PC-3 (cell line): ENCODE measurements around the gene GALNT2. TPM values are rescaled to one million over a fixed set of nuclear protein-coding genes. Genes with fewer than 3 reads are reported as not detected.

Source experiments
- ATAC-seq: fragments of 200-7000 bp; cut with Tn5 transposase; 2 replicates; pipeline ENCODE4 v1.9.1; 2020; ENCODE audit warnings: mild to moderate bottlenecking, moderate library complexity
- BruUV-seq: library from RNA; stranded (reverse); fragments of 400-500 nt; replicated peaks from 2 replicates; lab custom pipeline; 2021; lab: Mats Ljungman, UMichigan
- CTCF ChIA-PET: fragments of 300-600 bp; sonication (Branson Sonifier 250); formaldehyde crosslinking; loops from one replicate; lab custom pipeline; 2022; ENCODE audit warnings: antibody characterized with exemption; lab: Charles Lee
- POLR2A ChIA-PET: fragments of 300-600 bp; sonication (Branson Sonifier 250); formaldehyde crosslinking; loops from one replicate; lab custom pipeline; 2022; ENCODE audit warnings: antibody characterized with exemption; ENCODE audit not compliant: unreplicated experiment; lab: Charles Lee
- DNase-seq: peaks from one replicate; pipeline ENCODE4 v3.0.0-alpha.2; 2015
- H2AFZ ChIP-seq: fragments of 300-600 bp; sonication (generic); 2 replicates; pipeline ENCODE4 v1.6.0; 2016; ENCODE audit warnings: antibody characterized with exemption, low read length
- H3F3A ChIP-seq: fragments of 300-600 bp; sonication (generic); one replicate; pipeline ENCODE4 v1.6.0; 2017; ENCODE audit warnings: antibody characterized with exemption, low read length, control low read depth, mild to moderate bottlenecking; ENCODE audit not compliant: unreplicated experiment
- H3K27ac ChIP-seq: fragments of 300-600 bp; sonication (generic); 2 replicates; pipeline ENCODE4 v1.5.1; 2016; ENCODE audit warnings: mild to moderate bottlenecking, low read length
- H3K27me3 ChIP-seq: fragments of 300-600 bp; sonication (generic); 2 replicates; pipeline ENCODE4 v1.6.1; 2016; ENCODE audit warnings: low read length, mixed read lengths
- H3K36me3 ChIP-seq: fragments of 300-600 bp; sonication (generic); 2 replicates; pipeline ENCODE4 v1.6.1; 2016; ENCODE audit warnings: low read depth, mixed run types, low read length, mixed read lengths
- H3K4me1 ChIP-seq: fragments of 300-600 bp; sonication (generic); 2 replicates; pipeline ENCODE4 v1.5.1; 2016; ENCODE audit warnings: low read length; ENCODE audit not compliant: insufficient read depth
- H3K4me2 ChIP-seq: fragments of 300-600 bp; sonication (generic); 2 replicates; pipeline ENCODE4 v1.6.0; 2016; ENCODE audit warnings: low read length
- H3K4me3 ChIP-seq: fragments of 300-600 bp; sonication (generic); 2 replicates; pipeline ENCODE4 v1.5.1; 2016; ENCODE audit warnings: mild to moderate bottlenecking, low read length, mixed read lengths
- H3K79me2 ChIP-seq: fragments of 300-600 bp; sonication (generic); 2 replicates; pipeline ENCODE4 v1.6.1; 2017; ENCODE audit warnings: low read length, mixed read lengths
- H3K9ac ChIP-seq: fragments of 300-600 bp; sonication (generic); 2 replicates; pipeline ENCODE4 v1.6.0; 2016; ENCODE audit warnings: mild to moderate bottlenecking, low read length
- H3K9me2 ChIP-seq: fragments of 300-600 bp; sonication (generic); replicated peaks from 2 replicates; pipeline ENCODE4 v1.6.1; 2016; ENCODE audit warnings: mixed run types, low read length, mixed read lengths
- H3K9me3 ChIP-seq: fragments of 300-600 bp; sonication (generic); 2 replicates; pipeline ENCODE4 v1.6.1; 2016; ENCODE audit warnings: low read length, mixed read lengths
- H4K20me1 ChIP-seq: fragments of 300-600 bp; sonication (generic); 2 replicates; pipeline ENCODE4 v1.6.1; 2016; ENCODE audit warnings: low read length, mixed read lengths
- EZH2 ChIP-seq: fragments of 300-600 bp; sonication (generic); IDR thresholded peaks from one replicate; pipeline ENCODE4 v1.6.1; 2017; ENCODE audit warnings: antibody characterized with exemption, mild to moderate bottlenecking, low read length; ENCODE audit not compliant: unreplicated experiment
- EZH2phosphoT487 ChIP-seq: fragments of 300-600 bp; sonication (generic); IDR thresholded peaks from 2 replicates; pipeline ENCODE4 v1.6.1; 2018; ENCODE audit warnings: mild to moderate bottlenecking, antibody characterized with exemption, low read length, borderline replicate concordance
- intact Hi-C: fragments of 100-400 bp; cut with micrococcal nuclease; formaldehyde crosslinking; loops from 2 replicates; pipeline ENCODE4 v1.9.0; 2023
- total RNA-seq: library from RNA; depleted of rRNA; stranded (reverse); fragments of >200 nt; gene quantifications from 2 replicates; pipeline ENCODE4 v1.2.3, GENCODE V29; 2014
- TF ChIP-seq, protein P1 (sequence below): fragments of 300-600 bp; sonication (generic); conservative IDR thresholded peaks from 2 replicates; pipeline ENCODE4 v1.5.1; 2017; ENCODE audit warnings: antibody characterized with exemption, low read depth, mild to moderate bottlenecking, low read length

GALNT2 gene
- total RNA-seq, 1 experiment from 2014 or later = 182 TPM

DNA sequence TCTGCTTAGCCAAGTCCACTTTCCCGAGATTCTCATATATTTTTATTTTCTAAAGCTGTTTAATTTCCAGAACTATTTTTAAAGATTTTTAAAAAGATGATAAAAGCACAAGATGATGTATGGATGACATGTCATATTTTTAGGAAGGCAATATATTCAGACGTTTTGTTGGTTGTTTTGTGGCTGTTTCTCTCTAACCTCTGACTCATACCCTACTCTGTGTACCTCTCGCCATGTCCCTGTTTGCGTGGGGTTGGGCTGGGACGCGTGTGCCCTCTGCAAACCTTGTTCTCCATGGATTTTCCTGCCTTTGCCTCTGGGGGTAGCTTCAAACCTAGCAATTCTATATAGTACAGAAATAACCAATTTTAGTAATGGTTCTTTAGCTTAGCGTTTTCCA is 132.0 kb downstream of the GALNT2 start:
- H3K36me3 ChIP-seq = peaks cover 11% of the 10 kb centered on the region; the same call in 1 of the 2 replicates
- no peak overlapping the region for H3K4me3 ChIP-seq
- no peak overlapping the region for H3K4me2 ChIP-seq
- no peaks in the 10 kb centered on the region for H3K9me3 ChIP-seq
- peaks cover 43% of the 10 kb centered on the region for H3K79me2 ChIP-seq
- no peak overlapping the region for H3K27ac ChIP-seq
- H3K27me3 ChIP-seq = no peaks in the 10 kb centered on the region
- DNase-seq (no peak), ATAC-seq (peak; percentile 53)
- TF ChIP-seq, protein P1, sequence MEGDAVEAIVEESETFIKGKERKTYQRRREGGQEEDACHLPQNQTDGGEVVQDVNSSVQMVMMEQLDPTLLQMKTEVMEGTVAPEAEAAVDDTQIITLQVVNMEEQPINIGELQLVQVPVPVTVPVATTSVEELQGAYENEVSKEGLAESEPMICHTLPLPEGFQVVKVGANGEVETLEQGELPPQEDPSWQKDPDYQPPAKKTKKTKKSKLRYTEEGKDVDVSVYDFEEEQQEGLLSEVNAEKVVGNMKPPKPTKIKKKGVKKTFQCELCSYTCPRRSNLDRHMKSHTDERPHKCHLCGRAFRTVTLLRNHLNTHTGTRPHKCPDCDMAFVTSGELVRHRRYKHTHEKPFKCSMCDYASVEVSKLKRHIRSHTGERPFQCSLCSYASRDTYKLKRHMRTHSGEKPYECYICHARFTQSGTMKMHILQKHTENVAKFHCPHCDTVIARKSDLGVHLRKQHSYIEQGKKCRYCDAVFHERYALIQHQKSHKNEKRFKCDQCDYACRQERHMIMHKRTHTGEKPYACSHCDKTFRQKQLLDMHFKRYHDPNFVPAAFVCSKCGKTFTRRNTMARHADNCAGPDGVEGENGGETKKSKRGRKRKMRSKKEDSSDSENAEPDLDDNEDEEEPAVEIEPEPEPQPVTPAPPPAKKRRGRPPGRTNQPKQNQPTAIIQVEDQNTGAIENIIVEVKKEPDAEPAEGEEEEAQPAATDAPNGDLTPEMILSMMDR = no peak
- TF ChIP-seq EZH2phosphoT487 = no peak
- TF ChIP-seq EZH2 = no peak
- no TSS peak for BruUV-seq
- intact Hi-C loops = no loop called here
- H3F3A ChIP-seq = no peaks in the 10 kb centered on the region
- H4K20me1 ChIP-seq = 0 out of 2 replicates have a peak, but pooled peaks cover 4% of the 10 kb centered on the region
- H2AFZ ChIP-seq = no peak overlapping the region
- H3K4me1 ChIP-seq = no peaks in the 10 kb centered on the region
- no peak overlapping the region for H3K9ac ChIP-seq
- H3K9me2 ChIP-seq = no peaks in the 10 kb centered on the region
- ChIA-PET POLR2A (interaction anchor here (0.6 kb wide), 1 partner anchor 89 kb away, joined by 8 read pairs; no protein-coding TSS in a partner anchor), CTCF (no interaction called here)

DNA sequence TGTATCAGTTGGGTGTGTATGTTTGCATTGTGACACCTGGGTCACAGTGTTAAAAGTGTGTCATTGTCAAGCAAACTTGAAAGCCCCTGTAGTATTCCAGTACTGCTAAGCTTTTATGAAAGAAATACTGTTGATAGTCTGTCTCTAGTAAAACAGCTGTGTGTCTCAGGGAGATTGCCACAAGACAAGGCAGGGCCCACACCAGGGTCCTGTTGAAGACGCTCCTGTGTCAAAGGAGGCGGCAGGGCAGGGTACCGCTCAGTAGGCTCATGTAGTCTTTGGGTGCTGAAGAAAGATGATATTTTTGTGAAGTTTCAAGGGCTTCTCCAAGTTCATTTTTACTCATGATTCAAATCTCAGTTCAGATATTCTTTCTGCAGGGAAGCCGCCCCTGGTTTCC is 132.5 kb downstream of the GALNT2 start:
- Histone ChIP-seq H3K79me2 (peaks cover 39% of the 10 kb centered on the region), H3K4me1 (peaks cover 2% of the 10 kb centered on the region; the same call in 1 of the 2 replicates), H3F3A (no peaks in the 10 kb centered on the region), H3K9ac (no peak overlapping the region), H3K36me3 (peaks cover 15% of the 10 kb centered on the region; the same call in 1 of the 2 replicates), H2AFZ (no peak overlapping the region), H3K9me3 (no peaks in the 10 kb centered on the region), H3K27me3 (no peaks in the 10 kb centered on the region), H3K9me2 (no peaks in the 10 kb centered on the region), H3K4me3 (no peak overlapping the region), H3K4me2 (no peak overlapping the region), H4K20me1 (0 out of 2 replicates have a peak, but pooled peaks cover 4% of the 10 kb centered on the region), H3K27ac (no peak overlapping the region)
- ChIA-PET POLR2A (interaction anchor here (0.6 kb wide), 1 partner anchor 89 kb away, joined by 8 read pairs; no protein-coding TSS in a partner anchor), CTCF (no interaction called here)
- TF ChIP-seq EZH2 (no peak), EZH2phosphoT487 (no peak)
- TF ChIP-seq, protein P1 = no peak
- ATAC-seq (peak; percentile 9; the same call in 1 of the 2 replicates), DNase-seq (no peak)
- no TSS peak for BruUV-seq
- intact Hi-C loops = no loop called here

DNA sequence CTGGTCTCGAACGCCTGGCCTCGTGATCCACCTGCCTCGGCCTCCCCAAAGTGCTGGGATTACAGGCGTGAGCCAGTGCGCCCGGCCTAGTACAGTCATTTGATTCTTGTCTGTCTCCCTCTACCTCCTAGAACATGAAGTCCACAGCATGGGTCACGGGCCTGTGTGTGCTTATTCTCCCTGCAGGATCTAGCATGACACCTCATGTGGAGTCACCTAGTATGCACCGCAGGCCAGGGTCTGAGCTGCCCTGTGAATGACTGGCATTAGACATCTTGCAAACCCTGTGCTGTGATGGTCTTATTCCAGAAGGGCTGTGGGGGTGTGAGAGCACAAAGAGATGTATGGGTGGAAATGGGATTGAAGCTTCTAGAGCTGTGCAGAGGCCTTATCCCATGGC is 133.2 kb downstream of the GALNT2 start:
- Histone ChIP-seq H4K20me1 (0 out of 2 replicates have a peak, but pooled peaks cover 4% of the 10 kb centered on the region), H2AFZ (no peak overlapping the region), H3K4me1 (peaks cover 7% of the 10 kb centered on the region; the same call in 1 of the 2 replicates), H3K27me3 (no peaks in the 10 kb centered on the region), H3K9me2 (no peaks in the 10 kb centered on the region), H3K4me3 (no peak overlapping the region), H3K9me3 (no peaks in the 10 kb centered on the region), H3F3A (no peaks in the 10 kb centered on the region), H3K36me3 (peaks cover 20% of the 10 kb centered on the region; the same call in 1 of the 2 replicates), H3K79me2 (peaks cover 39% of the 10 kb centered on the region), H3K4me2 (no peak overlapping the region), H3K9ac (no peak overlapping the region), H3K27ac (no peak overlapping the region)
- ChIA-PET CTCF (no interaction called here), POLR2A (no interaction called here)
- TF ChIP-seq, protein P1 = no peak
- TF ChIP-seq EZH2phosphoT487 (no peak), EZH2 (no peak)
- no peak for ATAC-seq
- no peak for DNase-seq
- intact Hi-C loops = no loop called here
- no TSS peak for BruUV-seq
